ENCODE results near the gene ORAI2.
"Not testable (repeated sequence)": the region's sequence is repeated elsewhere in the genome, so short reads cannot be mapped to it uniquely, and the experiment has no call there.

ORAI2 gene
- 31.9 to 44.3 (median 41.3) reads per million in 4 donors for total RNA-seq

- DNase-seq = peak; percentile 76 to 91 (median 80)
Measured at GRCh38 chr7:102433219-102434038, at the start of gene ORAI2. ORAI2 (plus strand) TSS chr7:102433575; CDS start chr7:102438957, 5,382 bp downstream.

GRCh38 chr7:102387064-102387463, 46.3 kb upstream of the ORAI2 start:
- no peak for DNase-seq

GRCh38 chr7:102389810-102390209, 43.6 kb upstream of the ORAI2 start:
- no peak for DNase-seq

DNA sequence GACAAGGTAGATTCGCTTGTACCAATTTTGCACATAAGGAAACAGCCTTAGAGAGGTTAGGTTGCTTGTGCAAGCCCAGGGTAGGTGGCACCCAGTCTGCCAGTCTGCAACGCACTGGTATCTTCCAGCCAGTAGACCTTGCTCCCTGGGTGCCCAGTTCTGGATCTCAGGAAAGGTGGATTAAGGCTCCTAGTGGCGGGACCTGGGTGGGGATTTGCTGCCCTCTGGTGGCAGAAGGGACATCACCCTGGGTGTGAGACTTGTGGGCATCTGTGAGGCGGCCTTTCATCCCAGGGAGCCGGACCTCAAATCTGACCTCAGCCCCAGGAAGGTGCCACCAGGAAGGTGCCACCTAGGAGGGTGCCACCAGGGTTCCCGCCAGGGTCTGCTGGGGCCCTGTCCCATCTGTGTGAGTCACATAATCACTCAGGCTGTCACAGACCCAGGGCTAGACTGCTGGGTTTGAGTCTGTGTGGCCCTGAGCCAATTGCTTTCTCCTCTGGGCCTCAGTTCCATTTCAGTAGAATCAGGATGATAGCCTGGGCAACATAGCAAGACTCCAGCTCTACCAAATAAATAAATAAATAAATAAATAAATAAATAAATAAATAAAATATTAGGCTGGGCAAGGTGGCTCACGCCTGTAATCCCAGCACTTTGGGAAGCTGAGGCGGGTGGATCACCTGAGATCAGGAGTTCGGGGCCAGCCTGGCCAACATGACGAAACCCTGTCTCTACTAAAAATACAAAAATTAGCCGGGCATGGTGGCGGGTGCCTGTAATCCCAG, 42.5 kb upstream of the ORAI2 start:
- peak; percentile 41 to 63 (median 52) for DNase-seq

GRCh38 chr7:102392330-102392729, 41.0 kb upstream of the ORAI2 start:
- DNase-seq = no peak

GRCh38 chr7:102393467-102393866, 39.9 kb upstream of the ORAI2 start:
- no peak for DNase-seq

GRCh38 chr7:102395592-102395872, 37.8 kb upstream of the ORAI2 start:
- no peak for DNase-seq

GRCh38 chr7:102395873-102396709, 37.3 kb upstream of the ORAI2 start, which contains the start of gene PRKRIP1:
PRKRIP1 (plus strand) TSS chr7:102396363; CDS start chr7:102396412, 49 bp downstream.
- peak; percentile 71 to 96 (median 85) for DNase-seq

DNA sequence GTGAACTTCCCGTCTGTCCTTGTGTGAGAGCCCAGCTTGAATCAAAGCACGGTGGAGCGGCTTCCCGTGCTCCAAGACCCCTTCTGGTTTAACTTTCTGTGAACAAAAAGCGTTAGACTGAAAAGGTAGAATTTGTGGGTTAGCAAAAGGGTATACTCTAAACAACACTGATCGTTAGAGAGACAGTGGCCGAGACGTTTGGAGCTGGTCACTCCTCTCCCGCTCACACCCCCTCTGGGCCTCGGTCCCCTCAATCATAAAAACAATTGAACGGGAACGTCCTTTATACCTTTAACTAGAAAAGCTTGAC, 36.7 kb upstream of the ORAI2 start:
- no peak for DNase-seq

GRCh38 chr7:102398543-102398942, 34.8 kb upstream of the ORAI2 start:
- DNase-seq = no peak

DNA sequence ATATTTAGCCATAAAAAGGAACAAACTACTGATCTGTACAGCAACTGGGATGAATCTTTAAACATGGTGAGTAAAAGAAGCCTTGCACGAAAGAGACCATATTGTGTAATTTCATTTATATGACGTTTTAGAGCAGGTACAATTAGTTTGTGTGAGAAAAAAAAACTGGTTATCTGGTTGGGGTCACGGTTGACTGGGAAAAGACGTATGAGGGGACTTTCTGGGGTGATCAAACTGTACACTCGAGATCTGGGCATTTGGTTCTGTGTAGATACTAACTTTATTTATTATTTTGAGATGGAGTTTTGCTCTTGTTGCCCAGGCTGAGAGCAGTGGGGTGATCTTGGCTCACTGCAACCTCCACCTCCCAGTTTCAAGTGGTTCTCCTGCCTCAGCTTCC, 33.0 kb upstream of the ORAI2 start:
- DNase-seq = no peak

- no peak for DNase-seq
Measured at GRCh38 chr7:102403563-102403962, 29.8 kb upstream of the ORAI2 start.

DNA sequence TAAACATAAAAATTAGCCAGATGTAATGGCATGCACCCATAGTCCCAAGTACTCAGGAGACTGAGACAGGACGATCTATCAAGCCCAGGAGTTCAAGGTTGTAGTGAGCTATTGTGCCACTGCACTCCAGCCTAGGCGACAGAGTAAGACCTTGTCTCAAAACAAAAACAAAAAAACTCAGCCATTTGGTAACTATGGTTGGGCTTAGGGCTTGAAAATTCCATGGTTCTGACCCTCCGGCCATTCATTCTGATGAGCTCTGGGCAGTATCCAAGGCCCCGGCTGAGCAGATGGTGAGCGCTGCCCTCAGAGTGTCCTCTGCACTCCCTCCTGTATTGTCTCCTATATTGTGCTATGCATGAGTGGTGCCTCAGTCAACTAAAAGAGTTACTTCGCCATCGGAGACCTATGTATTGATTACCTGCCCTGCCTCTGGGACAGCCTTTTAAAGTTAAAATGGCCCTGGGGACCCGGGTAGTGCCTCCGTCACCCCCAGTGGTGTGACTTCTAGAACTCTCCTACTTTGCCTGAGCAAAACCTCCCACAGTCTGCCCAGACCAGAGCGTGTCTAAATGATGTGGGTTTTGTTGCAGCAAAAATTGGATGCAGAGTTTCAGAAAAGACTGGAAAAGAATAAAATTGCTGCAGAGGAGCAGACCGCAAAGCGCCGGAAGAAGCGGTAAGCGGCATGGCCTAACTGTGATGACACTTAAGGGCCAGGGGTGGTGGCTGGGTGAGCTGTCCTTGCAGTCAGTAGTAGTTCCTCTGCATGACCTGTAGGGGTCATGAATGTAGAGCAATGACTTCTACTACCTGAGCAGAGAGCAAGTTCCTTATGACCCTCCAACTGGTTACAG, 29.1 kb upstream of the ORAI2 start:
- peak in 3 of 5 donors; percentile 28 to 72 (median 44) for DNase-seq

DNA sequence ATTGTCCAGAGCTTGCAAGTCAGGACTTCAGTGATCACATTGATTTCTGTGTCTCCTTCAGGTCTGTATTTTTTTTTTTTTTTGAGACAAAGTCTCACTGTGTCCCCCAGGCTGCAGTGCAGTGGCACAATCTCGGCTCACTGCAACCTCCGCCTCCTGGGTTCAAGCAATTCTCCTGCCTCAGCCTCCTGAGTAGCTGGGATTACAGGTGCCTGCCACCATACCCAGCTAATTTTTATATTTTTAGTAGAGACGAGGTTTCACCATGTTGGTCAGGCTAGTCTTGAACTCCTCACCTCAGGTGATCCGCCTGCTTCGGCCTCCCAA, 28.6 kb upstream of the ORAI2 start:
- DNase-seq = not testable (repeated sequence)

DNA sequence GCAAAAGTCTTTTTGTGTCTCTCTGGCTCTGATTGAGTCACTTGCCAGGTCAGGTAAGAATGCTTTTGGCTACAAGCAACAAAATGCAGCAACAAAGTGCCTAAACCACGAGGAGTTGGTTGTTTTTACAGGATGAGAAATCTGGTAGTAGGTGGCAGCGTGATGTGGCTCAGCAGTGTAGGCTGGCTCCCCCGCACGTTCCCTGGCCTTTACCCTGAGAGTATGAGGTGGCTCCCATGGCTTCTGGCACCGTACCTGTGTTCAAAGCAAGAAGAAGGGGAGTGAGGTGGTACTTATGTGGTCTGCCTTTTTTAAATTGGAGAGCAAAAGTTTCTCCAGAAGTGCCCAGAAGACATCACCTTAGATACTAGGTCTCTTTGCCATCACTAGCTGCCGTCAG, 25.5 kb upstream of the ORAI2 start:
- DNase-seq = no peak

GRCh38 chr7:102408530-102408929, 24.8 kb upstream of the ORAI2 start:
- not testable (repeated sequence) for DNase-seq

DNA sequence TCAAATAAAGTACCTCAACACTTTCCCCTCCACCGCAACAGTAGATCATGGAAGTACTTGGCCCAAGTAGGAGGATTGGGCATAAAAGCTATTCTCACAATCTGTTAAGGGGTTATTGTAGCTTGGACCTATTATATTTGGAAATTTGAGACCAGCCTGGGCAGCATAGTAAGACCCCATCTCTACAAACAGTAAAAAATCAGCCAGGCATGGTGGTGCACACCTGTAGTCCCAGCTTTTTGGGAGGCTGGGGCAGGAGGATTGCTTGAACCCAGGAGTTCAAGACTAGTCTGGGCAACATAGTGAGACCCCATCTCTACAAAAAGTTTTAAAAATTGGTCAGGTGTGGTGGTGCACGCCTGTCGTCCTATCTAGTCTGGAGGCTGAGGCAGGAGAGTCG, 24.0 kb upstream of the ORAI2 start:
- no peak for DNase-seq

GRCh38 chr7:102410123-102410522, 23.3 kb upstream of the ORAI2 start:
- DNase-seq = no peak

- no peak for DNase-seq
Measured at GRCh38 chr7:102410918-102411317, 22.5 kb upstream of the ORAI2 start.

DNA sequence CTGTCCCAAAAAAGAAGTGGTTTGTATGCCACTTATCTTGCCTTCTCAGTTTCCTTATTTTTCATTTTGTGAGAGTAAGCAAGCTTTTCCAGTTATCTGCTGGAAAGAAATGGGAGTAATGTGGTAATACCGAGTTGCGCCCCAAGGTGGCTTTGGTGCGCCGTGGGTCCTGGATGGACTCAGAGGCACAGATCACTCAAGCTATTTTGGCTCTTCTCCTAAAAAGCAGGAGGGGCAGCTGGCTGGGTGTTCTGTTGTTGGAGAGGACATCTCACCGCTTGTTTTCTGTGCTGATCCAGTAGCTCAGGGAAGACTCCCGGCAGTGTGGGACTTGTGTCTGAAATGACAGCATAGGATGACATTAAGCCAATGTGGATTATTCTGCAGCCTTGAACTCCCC, 20.8 kb upstream of the ORAI2 start:
- DNase-seq = peak in 4 of 5 donors; percentile 26 to 44 (median 37)

DNA sequence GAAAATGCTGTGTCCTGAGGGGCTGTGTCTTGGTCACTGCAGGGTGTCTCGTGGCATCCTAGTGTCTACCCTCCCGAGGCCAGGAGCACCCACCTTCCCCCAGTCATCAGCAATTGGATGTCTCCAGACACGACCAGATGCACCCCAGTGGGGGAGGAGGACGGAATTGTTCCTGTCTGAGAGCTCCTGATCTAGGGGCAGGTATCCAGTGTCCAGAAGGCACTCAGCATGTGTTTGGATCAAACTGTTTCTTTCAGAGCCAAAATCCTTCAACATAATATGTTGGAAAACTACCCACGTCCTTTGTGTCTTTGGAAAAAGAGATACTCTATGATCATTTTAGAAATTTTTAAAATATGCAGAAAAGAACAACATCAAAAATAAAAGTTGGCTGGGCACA, 20.3 kb upstream of the ORAI2 start:
- no peak for DNase-seq

GRCh38 chr7:102413611-102414010, 19.8 kb upstream of the ORAI2 start:
- no peak for DNase-seq

All from T-helper 1 cell (primary cell).